Right atrium auricular region (tissue), 2 donors: Measurements from ENCODE around the gene TAGLN2. TPM values are rescaled to one million over a fixed set of nuclear protein-coding genes. Genes with fewer than 3 reads are reported as not detected.

Experiments used
- DNase-seq: peaks from one replicate; pipeline ENCODE4 v3.0.0-alpha.2; 2019; ENCODE audit warnings: low spot score
- H3K27ac ChIP-seq, 2 donors: fragments of 200-600 bp; sonication (generic); 1 replicate in 1 of 2; 2 replicates in 1 of 2; pipeline ENCODE4 v1.5.1; 2016 to 2019
- H3K27me3 ChIP-seq, 2 donors: fragments of 200-600 bp; sonication (generic); one replicate each; pipeline versions ENCODE4 v1.5.1 to v1.6.0; 2017 to 2019
- H3K36me3 ChIP-seq: fragments of 200-600 bp; sonication (generic); one replicate; pipeline ENCODE4 v1.5.1; 2016
- H3K4me1 ChIP-seq, 2 donors: fragments of 200-600 bp; sonication (generic); one replicate each; pipeline versions ENCODE4 v1.5.1 to v1.6.0; 2017 to 2019
- H3K4me3 ChIP-seq, 2 donors: fragments of 200-600 bp; sonication (generic); 1 replicate in 1 of 2; 2 replicates in 1 of 2; pipeline ENCODE4 v1.5.1; 2017 to 2019; ENCODE audit warnings: mild to moderate bottlenecking in 1 of 2, moderate library complexity in 1 of 2
- H3K9me3 ChIP-seq, 2 donors: fragments of 200-600 bp; sonication (generic); one replicate each; pipeline ENCODE4 v1.5.1; 2019
- microRNA-seq, 2 donors: library from miRNA; unstranded; fragments of <30 nt; microRNA quantifications; one replicate each; pipeline ENCODE4, GENCODE V29; 2016 to 2017; ENCODE audit warnings: borderline number of aligned reads in 2 of 2, borderline replicate concordance in 1 of 2
- total RNA-seq, 2 donors: library from RNA; depleted of rRNA; stranded (reverse); fragments of >200 nt; gene quantifications; one replicate each; pipeline ENCODE4 v1.1.0, GENCODE V29; 2016
- TF ChIP-seq, protein P1 (sequence below), 2 donors: fragments of 200-600 bp; sonication (generic); IDR thresholded peaks; one replicate each; pipeline ENCODE4 v1.5.1; 2019; ENCODE audit warnings: antibody characterized with exemption in 2 of 2

TAGLN2 gene
- total RNA-seq, 2 donors from 2014 or later = 124 to 235 TPM

- no peaks in the 10 kb centered on the region for H3K27me3 ChIP-seq
- H3K36me3 ChIP-seq = no peaks in the 10 kb centered on the region
- no peak for DNase-seq
- TF ChIP-seq, protein P1, sequence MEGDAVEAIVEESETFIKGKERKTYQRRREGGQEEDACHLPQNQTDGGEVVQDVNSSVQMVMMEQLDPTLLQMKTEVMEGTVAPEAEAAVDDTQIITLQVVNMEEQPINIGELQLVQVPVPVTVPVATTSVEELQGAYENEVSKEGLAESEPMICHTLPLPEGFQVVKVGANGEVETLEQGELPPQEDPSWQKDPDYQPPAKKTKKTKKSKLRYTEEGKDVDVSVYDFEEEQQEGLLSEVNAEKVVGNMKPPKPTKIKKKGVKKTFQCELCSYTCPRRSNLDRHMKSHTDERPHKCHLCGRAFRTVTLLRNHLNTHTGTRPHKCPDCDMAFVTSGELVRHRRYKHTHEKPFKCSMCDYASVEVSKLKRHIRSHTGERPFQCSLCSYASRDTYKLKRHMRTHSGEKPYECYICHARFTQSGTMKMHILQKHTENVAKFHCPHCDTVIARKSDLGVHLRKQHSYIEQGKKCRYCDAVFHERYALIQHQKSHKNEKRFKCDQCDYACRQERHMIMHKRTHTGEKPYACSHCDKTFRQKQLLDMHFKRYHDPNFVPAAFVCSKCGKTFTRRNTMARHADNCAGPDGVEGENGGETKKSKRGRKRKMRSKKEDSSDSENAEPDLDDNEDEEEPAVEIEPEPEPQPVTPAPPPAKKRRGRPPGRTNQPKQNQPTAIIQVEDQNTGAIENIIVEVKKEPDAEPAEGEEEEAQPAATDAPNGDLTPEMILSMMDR (IDR thresholded peaks at IDR 0.05) = no peak
- H3K9me3 ChIP-seq = no peaks in the 10 kb centered on the region
- H3K27ac ChIP-seq = no peak overlapping the region
- H3K4me1 ChIP-seq = peaks cover 0 to 16% of the 10 kb centered on the region in 2 donors
- no peak overlapping the region for H3K4me3 ChIP-seq
Observed at GRCh38 chr1:159869607-159870006, 55.7 kb downstream of the TAGLN2 start.

- no peak overlapping the region for H3K27ac ChIP-seq
- DNase-seq = no peak
- no peaks in the 10 kb centered on the region for H3K27me3 ChIP-seq
- no peaks in the 10 kb centered on the region for H3K9me3 ChIP-seq
- H3K4me3 ChIP-seq = no peak overlapping the region
- no peaks in the 10 kb centered on the region for H3K36me3 ChIP-seq
- TF ChIP-seq, protein P1 (IDR thresholded peaks at IDR 0.05) = no peak
- H3K4me1 ChIP-seq = peaks cover 0 to 16% of the 10 kb centered on the region in 2 donors
Observed at GRCh38 chr1:159869173-159869572, 56.1 kb downstream of the TAGLN2 start.

GRCh38 chr1:159868766-159869165 lies 56.5 kb downstream of the TAGLN2 start:
- Histone ChIP-seq H3K27ac (no peak overlapping the region), H3K36me3 (no peaks in the 10 kb centered on the region), H3K9me3 (no peaks in the 10 kb centered on the region), H3K27me3 (no peaks in the 10 kb centered on the region), H3K4me1 (peaks cover 0 to 16% of the 10 kb centered on the region in 2 donors), H3K4me3 (no peak overlapping the region)
- TF ChIP-seq, protein P1 (IDR thresholded peaks at IDR 0.05) = no peak
- DNase-seq = no peak

Small RNA genes lying within 50 kb of the gene (microRNA-seq; reads per million reads assigned to microRNA genes)
- gene MIR4259 = 0 reads per million in 2 donors

Other genes starting within 250 kb of the TAGLN2 start
- gene CRP, start 210.9 kb downstream of the TAGLN2 start, total RNA-seq = not detected
- gene DUSP23, start 144.5 kb downstream of the TAGLN2 start, total RNA-seq = 10 to 100 TPM; 42.9 to 58.8 TPM
- under 1 TPM in 1 of 2 donors, not detected in 1; 0.24 TPM for gene FCRL6, start 123.1 kb downstream of the TAGLN2 start, total RNA-seq
- gene SLAMF8, start 98.6 kb downstream of the TAGLN2 start, total RNA-seq = 1 to 10 TPM; 1.0 to 4.2 TPM
- not detected for gene VSIG8, start 62.9 kb downstream of the TAGLN2 start, total RNA-seq
- gene CFAP45, start 25.3 kb downstream of the TAGLN2 start, total RNA-seq = 1 to 10 TPM in 1 of 2 donors, under 1 TPM in 1; 0.86 to 1.3 TPM
- 1 to 10 TPM; 2.0 to 5.4 TPM for gene IGSF9, start 20.1 kb upstream of the TAGLN2 start, total RNA-seq
- gene SLAMF9, start 28.7 kb upstream of the TAGLN2 start, total RNA-seq = not detected
- 1 to 10 TPM; 2.4 to 3.2 TPM for gene PIGM, start 106.5 kb upstream of the TAGLN2 start, total RNA-seq
- gene KCNJ10, start 144.7 kb upstream of the TAGLN2 start, total RNA-seq = under 1 TPM in 1 of 2 donors, not detected in 1; 0.20 TPM
- under 1 TPM in 1 of 2 donors, not detected in 1; 0.08 TPM for gene KCNJ9, start 156.0 kb upstream of the TAGLN2 start, total RNA-seq
- 10 to 100 TPM; 20.1 to 20.8 TPM for gene IGSF8, start 173.1 kb upstream of the TAGLN2 start, total RNA-seq
- gene ATP1A2, start 190.3 kb upstream of the TAGLN2 start, total RNA-seq = 100 to 1,000 TPM; 146 to 228 TPM
- gene ATP1A4, start 226.1 kb upstream of the TAGLN2 start, total RNA-seq = not detected